Urothelium cell line (cell line): ENCODE results near the gene ZNF177.
A peak's percentile ranks its signal among the peaks of the same experiment; 100 is the strongest.

Experiments used
- DNase-seq: peaks from one replicate; pipeline ENCODE4 v3.0.0; 2011; ENCODE audit warnings: low spot score, mixed read lengths
- FAIRE-seq: peaks from 2 replicates; lab custom pipeline; 2011; peaks lifted over from hg19 to GRCh38; lab: Jason Lieb, UNC

Gene ZNF177

GRCh38 chr19:9413240-9413954, 50.6 kb downstream of the ZNF177 start:
- FAIRE-seq (no peak), DNase-seq (no peak)

- DNase-seq = no peak
- FAIRE-seq = no peak
Measured at GRCh38 chr19:9427941-9428340, 65.1 kb downstream of the ZNF177 start.

DNA sequence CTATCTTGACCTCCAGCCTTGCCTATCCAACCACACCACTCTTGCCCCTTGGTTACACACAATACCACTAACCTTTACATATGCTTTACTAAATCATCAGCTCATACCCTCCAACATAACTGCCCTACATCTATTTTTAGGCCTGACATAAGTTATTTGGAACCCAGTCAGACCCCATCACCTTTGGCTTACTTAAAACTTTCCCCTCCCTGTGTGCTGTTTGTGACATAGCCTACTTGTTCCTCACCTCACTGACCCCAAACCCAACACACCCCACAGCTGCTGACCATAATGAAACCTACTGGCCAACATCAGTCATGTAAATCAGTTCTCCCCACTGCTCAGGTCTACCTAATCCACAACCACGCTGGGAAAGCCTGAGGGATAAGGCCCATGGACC, 67.6 kb downstream of the ZNF177 start:
- no peak for DNase-seq
- FAIRE-seq = no peak

- peak; percentile 14 for DNase-seq
- FAIRE-seq = no peak
Measured at GRCh38 chr19:9431475-9431874, 68.7 kb downstream of the ZNF177 start.
